WERI-Rb-1 (cell line): ENCODE data around the gene ASIC1.

Experiments used
- DNase-seq: peaks from one replicate; pipeline ENCODE4 v3.0.0-alpha.2; 2020
- H3K27ac ChIP-seq: fragments of 250-450 bp; sonication (Bioruptor Pico); 2 replicates; pipeline ENCODE4 v1.5.1; 2020; ENCODE audit warnings: mild to moderate bottlenecking, moderate library complexity
- H3K27me3 ChIP-seq: fragments of 250-450 bp; sonication (Bioruptor Pico); 2 replicates; pipeline ENCODE4 v1.5.1; 2021; ENCODE audit warnings: mild to moderate bottlenecking, low read depth, moderate library complexity; ENCODE audit not compliant: insufficient read depth, severe bottlenecking
- H3K36me3 ChIP-seq: fragments of 250-450 bp; sonication (Bioruptor Pico); 2 replicates; pipeline ENCODE4 v1.5.1; 2020; ENCODE audit warnings: mild to moderate bottlenecking, moderate library complexity
- H3K4me3 ChIP-seq: 2 replicates; pipeline ENCODE4 v1.5.1; 2011; ENCODE audit warnings: low read depth, mild to moderate bottlenecking, control low read depth, low read length
- H3K9me3 ChIP-seq: fragments of 250-450 bp; sonication (Bioruptor Pico); 2 replicates; pipeline ENCODE4 v1.5.1; 2021; ENCODE audit warnings: mild to moderate bottlenecking, moderate library complexity; ENCODE audit not compliant: severe bottlenecking
- TF ChIP-seq, protein P1 (sequence below): IDR thresholded peaks from 2 replicates; pipeline ENCODE4 v1.5.1; 2011; ENCODE audit warnings: low read depth, mild to moderate bottlenecking, control low read depth, inconsistent platforms, low read length

ASIC1 gene

DNA sequence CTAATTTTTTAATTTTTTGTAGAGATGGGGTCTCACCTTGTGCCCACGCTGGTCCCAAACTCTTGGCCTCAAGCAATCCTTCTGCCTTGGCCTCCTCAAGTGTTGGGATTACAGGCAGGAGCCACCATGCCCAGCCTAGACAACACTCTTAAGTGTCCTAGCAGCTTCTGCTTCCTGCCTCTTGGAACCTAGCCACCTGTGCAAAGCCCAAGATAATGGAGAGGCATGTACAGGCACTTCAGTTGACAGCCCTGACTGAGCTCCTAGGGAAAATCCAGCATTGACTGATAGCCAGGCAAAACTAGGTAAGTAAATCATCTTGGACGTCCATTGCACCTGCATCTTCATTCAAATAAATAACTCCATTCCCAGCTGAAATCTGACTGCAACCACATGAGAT lies 70.2 kb downstream of the ASIC1 start:
- H3K36me3 ChIP-seq, result peaks cover 58% of the 10 kb centered on the region
- TF ChIP-seq, protein P1, sequence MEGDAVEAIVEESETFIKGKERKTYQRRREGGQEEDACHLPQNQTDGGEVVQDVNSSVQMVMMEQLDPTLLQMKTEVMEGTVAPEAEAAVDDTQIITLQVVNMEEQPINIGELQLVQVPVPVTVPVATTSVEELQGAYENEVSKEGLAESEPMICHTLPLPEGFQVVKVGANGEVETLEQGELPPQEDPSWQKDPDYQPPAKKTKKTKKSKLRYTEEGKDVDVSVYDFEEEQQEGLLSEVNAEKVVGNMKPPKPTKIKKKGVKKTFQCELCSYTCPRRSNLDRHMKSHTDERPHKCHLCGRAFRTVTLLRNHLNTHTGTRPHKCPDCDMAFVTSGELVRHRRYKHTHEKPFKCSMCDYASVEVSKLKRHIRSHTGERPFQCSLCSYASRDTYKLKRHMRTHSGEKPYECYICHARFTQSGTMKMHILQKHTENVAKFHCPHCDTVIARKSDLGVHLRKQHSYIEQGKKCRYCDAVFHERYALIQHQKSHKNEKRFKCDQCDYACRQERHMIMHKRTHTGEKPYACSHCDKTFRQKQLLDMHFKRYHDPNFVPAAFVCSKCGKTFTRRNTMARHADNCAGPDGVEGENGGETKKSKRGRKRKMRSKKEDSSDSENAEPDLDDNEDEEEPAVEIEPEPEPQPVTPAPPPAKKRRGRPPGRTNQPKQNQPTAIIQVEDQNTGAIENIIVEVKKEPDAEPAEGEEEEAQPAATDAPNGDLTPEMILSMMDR, result no peak
- no peaks in the 10 kb centered on the region for H3K9me3 ChIP-seq
- peak; percentile 14 for DNase-seq
- H3K27me3 ChIP-seq, result no peaks in the 10 kb centered on the region
- H3K27ac ChIP-seq, result no peak overlapping the region
- H3K4me3 ChIP-seq, result no peak overlapping the region

DNA sequence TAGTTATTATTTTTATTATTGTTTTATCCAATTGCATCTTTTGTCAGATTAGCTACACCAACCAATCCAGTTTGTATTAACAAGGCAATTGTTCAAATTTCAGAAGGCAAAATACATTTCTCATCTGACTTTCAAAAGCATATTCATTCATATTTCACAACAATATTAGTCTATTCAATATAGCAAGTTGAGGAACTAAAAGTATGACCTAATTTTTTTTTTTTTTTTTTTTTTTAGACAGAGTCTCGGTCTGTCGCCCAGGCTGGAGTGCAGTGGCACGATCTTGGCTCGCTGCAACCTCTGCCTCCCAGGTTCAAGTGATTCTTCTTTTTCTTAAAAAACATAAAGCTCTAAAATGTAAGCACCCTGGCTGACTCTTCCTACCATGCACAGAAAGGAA lies 71.9 kb downstream of the ASIC1 start:
- H3K36me3 ChIP-seq, result peaks cover 65% of the 10 kb centered on the region

DNA sequence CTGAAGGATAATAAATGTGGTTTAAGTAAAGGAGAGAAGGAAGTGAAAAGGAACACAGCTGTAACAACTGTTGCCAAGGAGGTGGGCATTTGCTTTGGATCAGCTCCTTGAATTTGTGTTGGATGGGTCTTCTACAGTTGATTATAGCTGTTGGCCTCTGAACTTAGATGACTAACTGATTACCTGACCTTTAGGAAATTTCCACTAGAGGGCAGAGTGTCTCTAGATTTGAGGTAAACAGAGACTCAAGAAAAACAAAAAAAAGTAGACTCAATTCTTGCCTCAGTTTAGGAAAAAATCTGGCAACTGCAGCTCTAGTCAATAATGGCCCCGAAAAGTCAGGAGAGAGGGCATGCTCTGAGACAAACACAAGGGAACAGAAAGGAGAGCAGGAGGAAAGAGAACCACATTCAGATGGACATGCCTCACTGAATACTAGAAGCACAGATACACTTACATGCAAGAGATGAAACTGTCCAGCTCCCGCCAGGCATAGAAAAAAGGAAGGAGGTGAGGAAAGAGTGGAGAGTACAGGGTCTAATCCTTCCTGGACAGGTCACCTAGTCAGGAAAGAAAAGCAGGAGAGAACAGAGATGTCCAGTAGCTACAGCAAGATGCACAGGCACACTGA lies 75.2 kb downstream of the ASIC1 start:
- no peak overlapping the region for H3K4me3 ChIP-seq
- H3K36me3 ChIP-seq, result peaks cover 68% of the 10 kb centered on the region
- H3K27me3 ChIP-seq, result no peaks in the 10 kb centered on the region
- no peak overlapping the region for H3K27ac ChIP-seq
- TF ChIP-seq, protein P1, result peak; percentile 28; the same call in 1 of the 2 replicates
- DNase-seq, result no peak
- H3K9me3 ChIP-seq, result no peaks in the 10 kb centered on the region

More for the DNA sequence above, 71.9 kb downstream of the ASIC1 start:
- no peak for DNase-seq
- Histone ChIP-seq H3K9me3 (no peaks in the 10 kb centered on the region), H3K27ac (no peak overlapping the region), H3K27me3 (no peaks in the 10 kb centered on the region), H3K4me3 (no peak overlapping the region)
- TF ChIP-seq, protein P1, result no peak
